ENCODE measurements around the gene HNRNPC. TPM values are rescaled to one million over a fixed set of nuclear protein-coding genes. Genes with fewer than 3 reads are reported as not detected.
"Not testable (repeated sequence)": the region's sequence is repeated elsewhere in the genome, so short reads cannot be mapped to it uniquely, and the experiment has no call there.

Gene HNRNPC
- total RNA-seq, 2 experiments from 2014 or later, result 684 to 863 TPM

DNA sequence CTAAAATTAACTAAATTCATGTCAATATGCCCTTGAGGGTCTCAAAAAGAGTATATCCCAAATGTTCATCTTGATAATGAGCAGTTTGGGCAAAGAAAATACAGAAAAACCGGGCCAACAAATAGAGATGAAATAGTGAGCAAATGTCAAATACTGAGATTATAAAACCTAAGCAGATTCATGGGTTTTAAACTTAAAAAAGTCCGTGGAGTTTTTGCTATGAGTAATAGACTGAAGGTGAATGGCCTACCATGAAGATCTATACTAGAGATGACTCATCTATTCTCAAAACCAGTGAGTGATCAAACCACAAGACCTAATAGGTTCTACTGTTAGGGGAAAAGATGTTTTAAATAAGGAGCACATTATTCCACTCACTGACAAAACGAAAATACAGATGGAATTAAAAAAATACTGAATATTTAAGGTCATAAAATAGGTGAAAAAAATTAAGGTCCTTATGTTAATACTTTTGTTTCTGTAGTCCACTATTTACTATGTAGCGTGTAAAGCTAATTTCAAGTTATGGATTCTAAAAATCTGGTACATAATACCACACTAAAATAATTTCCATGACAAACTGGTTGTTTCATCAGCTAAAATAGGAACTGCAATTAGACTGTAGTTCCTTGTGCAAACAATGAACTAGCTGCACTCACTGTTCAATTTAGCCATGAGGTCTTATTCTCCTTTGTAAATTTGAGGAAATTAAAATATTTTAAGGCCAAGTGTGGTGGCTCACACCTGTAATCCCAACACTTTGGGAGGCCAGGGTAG is 5.0 kb downstream of the HNRNPC start:
- Mint-ChIP-seq H3K27me3 (no peaks in the 10 kb centered on the region), H3K4me1 (peaks cover 69% of the 10 kb centered on the region), H3K36me3 (ENCODE audit: low read depth) (peaks cover 84% of the 10 kb centered on the region), H3K27ac (peak overlapping the region; percentile 87), H3K4me3 (peak overlapping the region; percentile 100), H3K9me3 (no peaks in the 10 kb centered on the region)
- ChIA-PET POLR2A (no interaction called here), CTCF (interaction anchor here (0.6 to 1.9 kb wide), 4 partner anchors 10 to 62 kb away, joined by 3 to 5 read pairs (median 4); no protein-coding TSS in a partner anchor)
- no peak for DNase-seq

DNA sequence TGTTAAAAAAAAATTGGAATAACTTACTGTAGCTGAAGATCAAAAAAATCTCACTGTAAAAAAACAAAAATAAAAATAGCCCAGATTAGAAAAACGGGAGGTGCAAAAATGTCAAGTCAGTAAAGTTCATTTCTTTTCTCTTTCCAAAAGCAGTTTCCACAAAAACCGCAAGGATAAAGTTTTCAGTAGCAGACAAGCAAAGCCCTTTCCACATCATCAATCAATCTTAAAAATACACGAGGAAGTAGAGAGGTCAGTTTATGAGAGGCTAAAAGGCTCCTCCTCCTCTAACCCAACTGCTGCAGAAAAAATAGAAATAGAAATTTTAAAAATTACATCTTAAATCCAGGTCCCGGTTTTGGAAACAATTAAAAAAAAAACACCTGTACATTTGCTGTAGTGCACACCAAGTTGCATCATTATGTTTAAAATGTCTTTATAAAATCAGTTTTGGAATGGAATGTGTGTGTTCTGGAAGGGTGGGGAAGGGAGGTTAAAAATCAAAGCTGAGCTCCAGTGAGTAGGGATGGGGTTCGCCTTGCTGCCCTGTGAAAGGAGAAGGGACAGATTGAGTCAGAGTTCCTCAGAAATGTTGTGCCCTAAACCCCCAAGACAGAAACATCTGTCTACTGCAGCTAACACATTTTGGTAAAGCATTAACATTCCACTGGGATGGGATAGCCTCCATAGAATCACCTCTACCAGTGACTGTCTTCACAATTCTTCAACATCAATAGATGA is 5.8 kb downstream of the HNRNPC start:
- Mint-ChIP-seq H3K36me3 (ENCODE audit: low read depth) (peaks cover 85% of the 10 kb centered on the region), H3K27me3 (no peaks in the 10 kb centered on the region), H3K4me3 (peak overlapping the region; percentile 100), H3K4me1 (peaks cover 77% of the 10 kb centered on the region), H3K9me3 (no peaks in the 10 kb centered on the region), H3K27ac (peak overlapping the region; percentile 87)
- ChIA-PET POLR2A (no interaction called here), CTCF (interaction anchor here (0.7 to 1.4 kb wide), 2 partner anchors 8 to 9 kb away, joined by 3 to 4 read pairs; no protein-coding TSS in a partner anchor)
- DNase-seq, result no peak

DNA sequence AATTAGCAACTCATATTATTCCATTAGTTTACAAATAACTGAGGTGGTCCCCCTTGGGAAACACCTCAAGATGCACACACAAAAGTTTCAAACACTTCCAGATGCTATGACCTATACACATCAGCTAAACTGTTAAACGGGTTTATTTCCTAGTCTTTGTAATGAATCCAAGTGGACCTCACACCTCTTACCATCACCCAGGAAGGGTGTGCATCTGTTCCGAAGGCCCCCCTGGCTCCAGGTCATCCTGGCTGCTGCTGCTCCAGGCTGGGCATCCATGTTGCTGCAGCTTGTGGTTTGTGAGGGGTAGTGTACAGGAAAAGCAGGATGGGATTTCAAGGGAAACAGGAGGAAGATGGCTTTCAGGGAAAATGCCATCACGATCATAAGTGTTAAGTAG is 6.8 kb downstream of the HNRNPC start:
- H3K4me1 Mint-ChIP-seq, result peaks cover 79% of the 10 kb centered on the region
- H3K27me3 Mint-ChIP-seq, result no peaks in the 10 kb centered on the region
- peak overlapping the region; percentile 51 for H3K4me3 Mint-ChIP-seq
- ChIA-PET POLR2A (no interaction called here), CTCF (interaction anchor here (1.0 to 1.4 kb wide), 2 partner anchors 8 to 32 kb away, joined by 3 to 4 read pairs; no protein-coding TSS in a partner anchor)
- DNase-seq, result no peak
- H3K27ac Mint-ChIP-seq, result peak overlapping the region; percentile 41
- peaks cover 84% of the 10 kb centered on the region for H3K36me3 Mint-ChIP-seq (ENCODE audit: low read depth)
- no peaks in the 10 kb centered on the region for H3K9me3 Mint-ChIP-seq

DNA sequence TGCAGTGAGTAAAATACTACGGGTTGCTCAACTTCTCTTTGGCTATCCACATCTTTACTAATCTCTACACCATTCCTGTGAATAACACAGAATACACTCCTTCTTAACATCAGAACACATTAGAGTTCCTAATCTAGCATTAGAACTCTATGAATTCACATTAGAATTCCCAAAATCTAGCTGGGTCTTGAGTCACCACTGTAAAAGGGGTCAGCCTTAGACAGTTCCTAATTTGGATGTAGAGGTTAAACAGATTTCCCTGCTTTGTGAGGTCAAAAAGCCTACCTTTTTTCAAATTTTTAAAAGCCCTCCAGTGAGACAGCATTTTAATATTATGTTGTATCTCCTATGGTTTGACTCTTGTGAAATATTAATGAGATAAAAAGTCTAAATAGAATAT is 7.4 kb downstream of the HNRNPC start:
- H3K27me3 Mint-ChIP-seq, result no peaks in the 10 kb centered on the region
- ChIA-PET CTCF (interaction anchor here (1.0 to 1.4 kb wide), 2 partner anchors 8 to 31 kb away, joined by 3 to 4 read pairs; no protein-coding TSS in a partner anchor), POLR2A (no interaction called here)
- no peaks in the 10 kb centered on the region for H3K9me3 Mint-ChIP-seq
- H3K27ac Mint-ChIP-seq, result no peak overlapping the region
- no peak overlapping the region for H3K4me3 Mint-ChIP-seq
- H3K36me3 Mint-ChIP-seq (ENCODE audit: low read depth), result peaks cover 85% of the 10 kb centered on the region
- peaks cover 81% of the 10 kb centered on the region for H3K4me1 Mint-ChIP-seq
- DNase-seq, result no peak

DNA sequence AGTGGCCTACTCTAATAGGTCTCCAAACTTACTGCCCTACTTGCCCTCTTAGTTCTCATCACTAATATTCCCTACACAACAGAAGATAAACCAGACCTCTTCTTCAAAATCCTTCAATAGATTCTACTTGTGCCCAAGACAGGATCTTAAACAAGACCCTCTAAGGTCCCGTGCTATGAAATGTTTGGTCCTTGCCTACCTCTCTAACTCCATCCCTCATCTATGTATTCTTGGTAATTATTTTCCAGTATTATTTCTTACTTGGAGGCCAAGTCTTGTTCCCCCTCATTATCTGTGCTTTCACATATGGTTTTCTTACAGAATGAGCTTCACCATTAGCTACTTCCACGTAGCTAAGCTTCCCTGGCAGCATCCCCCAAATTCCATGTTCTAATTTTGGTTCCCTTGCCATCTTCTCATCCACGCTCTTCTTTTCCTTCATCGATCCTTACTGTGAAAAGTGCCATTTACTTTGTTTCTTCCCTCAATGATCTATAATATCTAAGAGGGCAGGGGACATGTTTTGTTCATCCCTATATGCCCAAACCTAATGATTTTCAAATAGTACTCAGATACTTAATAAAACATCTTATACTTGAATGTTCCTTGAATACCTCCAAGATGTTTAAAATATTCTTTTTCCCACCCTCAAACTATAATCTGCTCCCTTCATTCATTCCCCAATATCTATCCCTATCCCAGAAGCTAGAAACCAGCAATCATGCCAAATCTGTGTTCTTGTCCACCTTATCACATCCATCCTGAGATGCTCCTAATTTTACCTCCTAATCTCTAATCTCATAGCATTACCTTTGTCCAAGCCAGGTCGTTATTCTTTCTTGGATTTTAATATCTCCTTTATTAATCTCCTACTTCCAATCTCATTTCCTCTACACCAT is 10.1 kb downstream of the HNRNPC start:
- no peak overlapping the region for H3K27ac Mint-ChIP-seq
- no peak overlapping the region for H3K4me3 Mint-ChIP-seq
- no peaks in the 10 kb centered on the region for H3K27me3 Mint-ChIP-seq
- H3K36me3 Mint-ChIP-seq (ENCODE audit: low read depth), result peaks cover 75% of the 10 kb centered on the region
- H3K4me1 Mint-ChIP-seq, result peaks cover 71% of the 10 kb centered on the region
- DNase-seq, result no peak
- ChIA-PET CTCF (no interaction called here), POLR2A (interaction anchor here (0.7 kb wide), 1 partner anchor 125 kb away, joined by 4 read pairs; no protein-coding TSS in a partner anchor)
- H3K9me3 Mint-ChIP-seq, result no peaks in the 10 kb centered on the region

DNA sequence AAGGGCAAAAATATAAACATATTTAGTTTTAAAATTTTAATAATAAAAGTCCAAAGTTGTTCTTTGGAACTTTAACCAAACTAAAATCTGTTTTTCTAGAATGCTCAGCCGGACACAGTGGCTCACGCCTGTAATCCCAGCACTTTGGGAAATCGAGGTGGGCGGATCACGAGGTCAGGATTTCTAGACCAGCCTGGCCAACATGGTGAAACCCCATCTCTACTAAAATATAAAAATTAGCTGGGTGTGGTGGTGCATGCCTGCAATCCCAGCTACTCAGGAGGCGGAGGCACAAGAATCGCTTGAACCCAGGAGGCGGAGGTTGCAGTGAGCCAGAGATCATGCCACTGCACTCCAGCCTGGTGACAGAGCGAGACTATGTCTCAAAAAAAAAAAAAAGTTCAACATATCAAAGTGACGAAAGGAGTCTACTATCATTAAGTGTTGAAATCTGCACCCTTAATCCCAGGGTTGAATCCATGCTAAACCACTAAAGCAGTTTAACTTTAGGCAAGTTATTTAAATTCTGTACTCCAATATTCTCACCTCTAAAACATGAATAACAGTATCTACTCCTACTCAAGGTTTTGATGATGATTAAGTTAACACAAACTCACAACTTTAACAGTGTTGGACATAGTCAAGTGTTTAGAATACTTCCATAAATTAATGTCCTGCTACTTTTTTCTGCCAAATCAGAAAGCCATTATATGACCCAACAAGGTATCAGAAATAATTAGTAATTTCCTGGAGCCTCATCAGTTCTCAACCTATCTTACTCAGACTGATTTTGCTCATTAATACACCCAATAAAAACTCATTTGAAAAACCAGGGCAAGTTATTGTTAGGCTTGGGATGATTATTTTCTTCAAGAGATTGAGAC is 11.0 kb downstream of the HNRNPC start:
- Mint-ChIP-seq H3K36me3 (ENCODE audit: low read depth) (peaks cover 72% of the 10 kb centered on the region), H3K27ac (no peak overlapping the region), H3K9me3 (no peaks in the 10 kb centered on the region), H3K27me3 (no peaks in the 10 kb centered on the region), H3K4me1 (peaks cover 67% of the 10 kb centered on the region), H3K4me3 (no peak overlapping the region)
- DNase-seq, result no peak
- ChIA-PET CTCF (interaction anchor here (0.9 to 1.0 kb wide), 3 partner anchors 11 to 28 kb away, joined by 3 to 4 read pairs (median 4); no protein-coding TSS in a partner anchor), POLR2A (interaction anchor here (0.6 kb wide), 1 partner anchor 9 kb away, joined by 3 read pairs; no protein-coding TSS in a partner anchor)

DNA sequence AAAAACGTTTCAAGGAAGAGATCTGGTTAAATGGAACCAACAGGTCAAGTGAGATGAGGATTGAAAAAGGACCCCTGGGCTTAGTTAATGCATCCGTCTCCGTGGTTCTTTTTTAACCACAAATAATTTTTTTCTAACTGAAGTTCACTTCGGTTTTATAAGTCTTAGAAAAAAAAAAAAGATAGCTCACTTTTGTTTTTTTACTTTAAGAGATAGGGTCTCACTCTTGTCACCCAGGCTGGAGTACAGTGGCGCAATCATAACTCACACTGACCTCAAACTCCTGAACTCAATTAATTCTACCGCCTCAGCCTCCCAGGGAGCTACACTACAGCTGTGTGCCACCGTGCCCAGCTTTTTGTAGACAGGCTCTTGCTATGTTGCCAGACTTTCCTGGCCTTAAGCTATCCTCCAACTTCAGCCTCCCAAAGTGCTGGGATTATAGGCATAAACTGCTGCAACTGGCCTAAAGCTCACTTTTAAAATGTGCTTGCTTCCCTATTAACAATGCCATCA is 11.8 kb downstream of the HNRNPC start:
- ChIA-PET POLR2A (interaction anchor here (0.6 kb wide), 1 partner anchor 9 kb away, joined by 3 read pairs; no protein-coding TSS in a partner anchor), CTCF (interaction anchor here (0.9 to 1.0 kb wide), 3 partner anchors 10 to 27 kb away, joined by 3 to 4 read pairs (median 4); no protein-coding TSS in a partner anchor)
- Mint-ChIP-seq H3K4me1 (peaks cover 59% of the 10 kb centered on the region), H3K27me3 (no peaks in the 10 kb centered on the region), H3K27ac (peak overlapping the region; percentile 25), H3K4me3 (peak overlapping the region; percentile 4), H3K9me3 (no peaks in the 10 kb centered on the region), H3K36me3 (ENCODE audit: low read depth) (peaks cover 71% of the 10 kb centered on the region)
- DNase-seq, result no peak

DNA sequence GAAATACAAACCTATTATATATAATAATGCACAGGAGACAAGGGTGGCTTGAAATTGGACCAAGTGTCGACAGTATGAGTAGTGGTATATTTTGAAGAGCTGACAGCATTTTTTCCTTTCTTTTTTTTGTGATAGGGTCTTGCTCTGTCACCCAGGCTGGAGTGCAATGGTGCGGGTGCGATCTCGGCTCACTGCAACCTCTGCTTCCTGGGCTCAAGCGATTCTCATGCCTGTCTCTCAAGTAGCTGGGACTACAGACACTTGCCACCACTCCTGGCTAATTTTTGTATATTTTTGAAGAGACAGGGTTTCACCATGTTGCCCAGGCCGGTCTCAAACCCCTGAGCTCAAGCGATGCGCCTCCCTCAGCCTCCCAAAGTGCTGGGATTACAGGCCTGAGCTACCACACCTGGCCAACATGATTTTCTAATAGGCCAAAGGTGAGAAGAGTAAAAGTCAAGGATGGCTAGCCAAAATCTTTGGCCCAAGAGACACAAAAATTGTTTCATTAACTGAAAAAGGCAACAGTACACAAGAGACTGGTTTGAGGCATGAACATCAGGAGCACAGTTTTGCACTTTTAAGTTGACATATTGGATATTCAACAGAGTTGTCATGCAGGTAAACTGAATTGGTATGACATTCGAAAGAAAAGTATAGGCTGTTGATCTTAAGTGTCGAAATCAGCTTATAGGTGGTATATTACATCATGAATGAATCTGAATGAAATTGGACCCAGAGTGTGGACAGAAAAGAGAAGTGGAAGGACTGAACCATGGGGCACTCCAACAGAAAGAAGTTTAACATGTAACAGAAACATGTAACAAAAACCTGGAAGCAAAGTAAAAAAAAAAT is 12.5 kb downstream of the HNRNPC start:
- peak overlapping the region; percentile 25 for H3K27ac Mint-ChIP-seq
- H3K27me3 Mint-ChIP-seq, result no peaks in the 10 kb centered on the region
- peaks cover 59% of the 10 kb centered on the region for H3K4me1 Mint-ChIP-seq
- CTCF ChIA-PET, result interaction anchor here (0.7 to 1.0 kb wide), 8 partner anchors 8 to 152 kb away, joined by 3 to 5 read pairs (median 3); no protein-coding TSS in a partner anchor
- no peaks in the 10 kb centered on the region for H3K9me3 Mint-ChIP-seq
- no peak for DNase-seq
- peak overlapping the region; percentile 1 for H3K4me3 Mint-ChIP-seq
- POLR2A ChIA-PET, result no interaction called here
- H3K36me3 Mint-ChIP-seq (ENCODE audit: low read depth), result peaks cover 70% of the 10 kb centered on the region

DNA sequence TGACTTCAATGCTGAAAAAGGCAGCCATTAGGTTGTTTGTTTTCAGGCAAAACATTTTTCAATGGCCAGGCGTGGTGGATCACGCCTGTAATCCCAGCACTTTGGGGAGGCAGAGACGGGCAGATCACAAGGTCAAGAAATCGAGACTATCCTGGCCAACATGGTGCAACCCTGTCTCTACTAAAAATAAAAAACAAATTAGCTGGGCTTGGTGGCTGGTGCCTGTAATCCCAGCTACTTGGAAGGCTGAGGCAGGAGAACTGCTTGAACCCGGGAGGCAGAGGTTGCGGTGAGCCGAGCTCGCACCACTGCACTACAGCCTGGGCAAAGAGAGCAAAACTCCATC is 13.2 kb downstream of the HNRNPC start:
- Mint-ChIP-seq H3K4me1 (peaks cover 58% of the 10 kb centered on the region), H3K27ac (peak overlapping the region; percentile 69), H3K36me3 (ENCODE audit: low read depth) (peaks cover 71% of the 10 kb centered on the region)
- CTCF ChIA-PET, result interaction anchor here (0.7 to 1.4 kb wide), 7 partner anchors 7 to 152 kb away, joined by 3 to 5 read pairs (median 3); no protein-coding TSS in a partner anchor
- H3K27me3 Mint-ChIP-seq, H3K4me3 Mint-ChIP-seq, DNase-seq, H3K9me3 Mint-ChIP-seq, POLR2A ChIA-PET: not testable (repeated sequence)

DNA sequence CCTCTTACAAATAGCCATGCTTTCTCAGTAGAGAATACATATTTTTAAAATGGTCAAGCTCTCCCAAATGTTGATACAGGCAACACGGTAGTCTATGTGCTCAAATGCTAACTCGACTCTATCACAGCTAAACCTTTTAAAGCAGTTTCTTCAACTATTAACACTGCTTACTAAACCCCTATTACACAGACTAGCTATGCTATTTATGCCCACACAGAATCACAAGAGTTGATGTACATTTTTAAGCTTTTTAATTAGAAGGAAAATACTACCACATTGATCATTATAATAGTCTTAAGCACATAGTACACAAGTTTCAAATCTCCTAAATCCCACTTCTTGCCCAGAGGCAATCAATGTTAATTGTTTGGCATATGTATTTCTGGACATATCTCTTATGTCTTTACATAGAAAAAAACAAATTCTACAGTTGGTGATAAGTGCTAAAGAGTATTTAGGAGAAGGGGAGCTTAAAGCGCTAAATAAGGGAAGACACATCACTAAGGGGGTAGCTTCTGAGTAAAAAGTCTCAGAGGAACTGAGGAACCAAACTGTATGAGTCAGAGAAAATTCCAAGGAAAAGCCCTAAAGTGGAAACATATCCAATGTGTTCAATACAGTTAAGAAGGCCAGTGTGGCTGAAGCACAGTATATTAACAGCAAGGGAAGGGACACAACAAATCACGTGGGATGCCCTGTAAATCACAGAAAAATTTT is 13.7 kb downstream of the HNRNPC start:
- peaks cover 75% of the 10 kb centered on the region for H3K36me3 Mint-ChIP-seq (ENCODE audit: low read depth)

More for the DNA sequence above, 13.7 kb downstream of the HNRNPC start:
- Mint-ChIP-seq H3K9me3 (no peaks in the 10 kb centered on the region), H3K27ac (peak overlapping the region; percentile 69), H3K4me3 (no peak overlapping the region), H3K4me1 (peaks cover 59% of the 10 kb centered on the region), H3K27me3 (no peaks in the 10 kb centered on the region)
- no peak for DNase-seq
- CTCF ChIA-PET, result interaction anchor here (0.7 to 2.7 kb wide), 6 partner anchors 8 to 151 kb away, joined by 3 to 14 read pairs (median 3); no protein-coding TSS in a partner anchor
- POLR2A ChIA-PET, result interaction anchor here (0.6 kb wide), 1 partner anchor 63 kb away, joined by 5 read pairs; no protein-coding TSS in a partner anchor
